Mucosa of gallbladder (tissue), 1 donor: Measurements from ENCODE around the gene OMP. TPM values are rescaled to one million over a fixed set of nuclear protein-coding genes. Genes with fewer than 3 reads are reported as not detected.

Experiments used
- total RNA-seq: library from RNA; stranded (reverse); gene quantifications from one replicate; pipeline ENCODE4 v1.2.1, GENCODE V29; 2021
- donor health status: DM: no; HTN: no; CAD: no.

Gene OMP
- total RNA-seq, 1 donor from 2014 or later = 10.4 TPM

Other genes with a start within 250 kb of the OMP start
- 23.5 TPM for gene ACER3, start 241.9 kb upstream of the OMP start, total RNA-seq
- gene B3GNT6, start 68.4 kb upstream of the OMP start, total RNA-seq = not detected
- 197 TPM for gene CAPN5, start 35.9 kb upstream of the OMP start, total RNA-seq
- 21.0 TPM for gene MYO7A, start 25.4 kb downstream of the OMP start, total RNA-seq
- gene GDPD4, start 198.8 kb downstream of the OMP start, total RNA-seq = not detected